NB4 (cell line): Measurements from ENCODE around the gene ZNF22.

Experiments
- POLR2A ChIP-seq: IDR thresholded peaks from 2 replicates; pipeline ENCODE4 v1.6.1; 2011; ENCODE audit warnings: mild to moderate bottlenecking; ENCODE audit not compliant: insufficient read length; ENCODE audit errors: extremely low read depth
- TF ChIP-seq, protein P1 (sequence below): IDR thresholded peaks from one replicate; pipeline ENCODE4 v1.5.1; 2012; ENCODE audit warnings: low read depth, low read length
- TF ChIP-seq, protein P2 (sequence below): IDR thresholded peaks from 2 replicates; pipeline ENCODE4 v1.6.1; 2011; ENCODE audit warnings: low read depth, low read length

DNA sequence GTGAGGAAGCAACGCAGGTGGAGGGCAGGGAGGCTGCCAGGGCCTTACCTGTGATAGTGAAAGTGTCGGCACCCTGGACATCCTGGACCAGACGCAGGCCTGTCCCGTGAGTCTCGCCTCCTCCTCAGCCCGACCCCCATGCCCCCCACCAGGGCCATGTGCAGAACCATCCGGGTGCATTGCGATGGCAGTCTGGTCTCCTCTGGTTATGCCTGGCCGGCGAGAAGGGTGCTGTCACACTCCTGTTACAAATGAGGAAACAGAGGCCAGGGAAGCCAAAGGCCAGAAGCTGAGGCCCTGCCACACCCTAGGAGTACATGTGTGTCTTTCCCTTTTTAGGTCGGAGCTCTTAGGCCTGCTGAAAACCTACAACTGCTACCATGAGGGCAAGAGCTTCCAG, 29.3 kb upstream of the ZNF22 start:
- TF ChIP-seq, protein P1, sequence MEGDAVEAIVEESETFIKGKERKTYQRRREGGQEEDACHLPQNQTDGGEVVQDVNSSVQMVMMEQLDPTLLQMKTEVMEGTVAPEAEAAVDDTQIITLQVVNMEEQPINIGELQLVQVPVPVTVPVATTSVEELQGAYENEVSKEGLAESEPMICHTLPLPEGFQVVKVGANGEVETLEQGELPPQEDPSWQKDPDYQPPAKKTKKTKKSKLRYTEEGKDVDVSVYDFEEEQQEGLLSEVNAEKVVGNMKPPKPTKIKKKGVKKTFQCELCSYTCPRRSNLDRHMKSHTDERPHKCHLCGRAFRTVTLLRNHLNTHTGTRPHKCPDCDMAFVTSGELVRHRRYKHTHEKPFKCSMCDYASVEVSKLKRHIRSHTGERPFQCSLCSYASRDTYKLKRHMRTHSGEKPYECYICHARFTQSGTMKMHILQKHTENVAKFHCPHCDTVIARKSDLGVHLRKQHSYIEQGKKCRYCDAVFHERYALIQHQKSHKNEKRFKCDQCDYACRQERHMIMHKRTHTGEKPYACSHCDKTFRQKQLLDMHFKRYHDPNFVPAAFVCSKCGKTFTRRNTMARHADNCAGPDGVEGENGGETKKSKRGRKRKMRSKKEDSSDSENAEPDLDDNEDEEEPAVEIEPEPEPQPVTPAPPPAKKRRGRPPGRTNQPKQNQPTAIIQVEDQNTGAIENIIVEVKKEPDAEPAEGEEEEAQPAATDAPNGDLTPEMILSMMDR: no peak
- TF ChIP-seq, protein P2, sequence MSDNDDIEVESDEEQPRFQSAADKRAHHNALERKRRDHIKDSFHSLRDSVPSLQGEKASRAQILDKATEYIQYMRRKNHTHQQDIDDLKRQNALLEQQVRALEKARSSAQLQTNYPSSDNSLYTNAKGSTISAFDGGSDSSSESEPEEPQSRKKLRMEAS: no peak
- no peak for TF ChIP-seq POLR2A
